HG03103 (cell line): ENCODE measurements around the gene ERFL.

Experiments used
- ATAC-seq: cut with Tn5 transposase; IDR thresholded peaks from one replicate; pipeline ENCODE4 v1.9.1; 2021; ENCODE audit warnings: low read depth; ENCODE audit not compliant: unreplicated experiment

The ERFL gene

DNA sequence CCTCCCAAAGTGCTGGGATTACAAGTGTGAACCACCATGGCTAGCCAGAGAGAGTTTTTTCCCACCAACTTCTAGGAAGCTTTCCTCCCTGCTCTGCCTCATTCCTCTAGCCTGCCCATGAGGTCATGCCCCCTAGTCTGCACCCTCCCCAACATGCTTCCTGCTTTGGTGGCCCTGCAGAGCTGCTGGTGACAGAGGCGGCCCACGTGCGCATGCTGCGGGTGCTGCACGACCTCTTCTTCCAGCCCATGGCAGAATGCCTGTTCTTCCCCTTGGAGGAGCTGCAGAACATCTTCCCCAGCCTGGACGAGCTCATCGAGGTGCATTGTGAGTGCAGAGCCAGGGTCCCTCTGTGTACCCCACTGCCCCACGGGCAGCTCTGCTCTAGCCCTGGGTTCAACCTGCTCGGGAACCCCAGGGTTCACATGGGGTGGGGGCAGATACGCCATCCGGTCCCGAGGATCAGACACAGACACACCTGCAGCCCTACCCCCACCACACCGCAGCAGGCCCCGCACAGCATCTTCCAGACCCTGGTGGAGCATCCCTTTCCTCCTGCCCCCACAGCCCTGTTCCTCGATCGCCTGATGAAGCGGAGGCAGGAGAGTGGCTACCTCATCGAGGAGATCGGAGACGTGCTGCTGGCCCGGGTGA is 26.4 kb downstream of the ERFL start:
- ATAC-seq = no peak

DNA sequence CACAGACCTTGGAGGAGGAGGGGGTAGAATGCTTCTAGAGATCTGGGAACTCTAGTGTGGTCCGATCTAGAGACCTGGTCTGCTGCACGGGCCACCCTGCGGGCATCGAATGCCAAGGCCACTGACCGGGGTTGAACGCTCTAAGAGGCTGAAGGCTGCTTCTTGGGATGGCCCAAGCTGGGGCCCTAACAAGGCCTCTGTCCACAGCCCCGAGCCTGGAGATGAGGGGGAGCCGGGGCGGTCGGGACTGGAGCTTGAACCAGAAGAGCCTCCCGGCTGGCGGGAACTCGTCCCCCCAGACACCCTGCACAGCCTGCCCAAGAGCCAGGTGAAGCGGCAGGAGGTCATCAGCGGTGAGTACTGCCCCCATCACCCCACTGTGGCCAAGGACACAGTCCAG is 30.0 kb downstream of the ERFL start:
- ATAC-seq = no peak

DNA sequence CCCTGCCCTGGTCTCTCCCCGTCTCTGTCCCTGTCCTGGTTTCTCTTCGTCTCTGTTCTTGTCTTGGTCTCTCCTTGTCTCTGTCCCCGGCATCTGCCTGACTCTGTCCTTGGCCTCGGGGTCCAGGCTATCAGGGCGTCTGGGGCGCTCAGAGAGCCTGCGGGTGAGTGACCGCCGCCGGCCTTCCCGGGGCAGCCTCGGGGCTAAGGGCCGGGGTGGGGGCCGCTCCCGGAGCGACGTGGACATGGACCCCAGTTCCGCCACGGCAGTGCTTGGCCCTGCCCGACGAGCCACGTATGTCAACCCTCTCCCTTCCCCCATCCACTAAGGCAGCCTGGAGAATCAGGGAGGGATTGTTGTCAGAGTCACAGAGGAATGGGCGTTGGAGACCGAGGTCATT is 30.4 kb downstream of the ERFL start:
- no peak for ATAC-seq

DNA sequence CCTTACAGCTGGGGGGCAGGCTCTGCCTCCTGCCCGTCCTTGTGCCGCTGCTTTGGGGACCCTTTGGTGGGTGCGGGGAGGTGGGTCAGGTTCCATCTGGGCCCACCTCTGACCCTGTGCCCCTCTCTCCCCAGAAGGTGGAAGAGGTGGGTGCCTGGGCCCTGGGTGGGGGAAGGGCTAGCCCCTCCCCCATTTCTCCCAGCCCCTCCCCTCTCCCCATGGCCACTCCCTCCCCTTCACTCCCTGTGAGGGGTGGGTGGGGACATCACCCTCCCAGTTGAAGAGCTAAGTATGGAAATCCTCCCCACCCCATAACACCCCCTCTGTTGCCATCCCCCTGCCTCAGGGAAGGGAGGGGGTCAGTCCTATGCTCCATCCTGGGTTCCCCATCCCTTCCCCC is 31.1 kb downstream of the ERFL start:
- ATAC-seq = no peak

DNA sequence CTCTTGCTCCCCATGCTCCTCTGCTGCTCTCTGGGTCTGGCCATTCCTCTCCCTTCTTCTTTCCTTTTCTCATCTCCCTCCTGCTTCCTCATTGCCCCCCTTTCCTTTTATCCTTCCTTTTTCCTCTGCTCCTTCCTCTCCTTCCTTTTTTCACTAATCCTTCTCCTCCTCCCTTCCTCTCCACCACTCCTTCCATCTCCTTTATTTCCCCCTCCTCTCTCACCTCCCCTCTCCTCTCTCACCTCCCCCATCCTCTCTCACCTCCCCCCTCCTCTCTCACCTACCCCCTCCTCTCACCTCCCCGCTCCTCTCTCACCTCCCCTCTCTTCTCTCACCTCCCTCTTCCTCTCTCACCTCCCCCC is 31.7 kb downstream of the ERFL start:
- no peak for ATAC-seq

DNA sequence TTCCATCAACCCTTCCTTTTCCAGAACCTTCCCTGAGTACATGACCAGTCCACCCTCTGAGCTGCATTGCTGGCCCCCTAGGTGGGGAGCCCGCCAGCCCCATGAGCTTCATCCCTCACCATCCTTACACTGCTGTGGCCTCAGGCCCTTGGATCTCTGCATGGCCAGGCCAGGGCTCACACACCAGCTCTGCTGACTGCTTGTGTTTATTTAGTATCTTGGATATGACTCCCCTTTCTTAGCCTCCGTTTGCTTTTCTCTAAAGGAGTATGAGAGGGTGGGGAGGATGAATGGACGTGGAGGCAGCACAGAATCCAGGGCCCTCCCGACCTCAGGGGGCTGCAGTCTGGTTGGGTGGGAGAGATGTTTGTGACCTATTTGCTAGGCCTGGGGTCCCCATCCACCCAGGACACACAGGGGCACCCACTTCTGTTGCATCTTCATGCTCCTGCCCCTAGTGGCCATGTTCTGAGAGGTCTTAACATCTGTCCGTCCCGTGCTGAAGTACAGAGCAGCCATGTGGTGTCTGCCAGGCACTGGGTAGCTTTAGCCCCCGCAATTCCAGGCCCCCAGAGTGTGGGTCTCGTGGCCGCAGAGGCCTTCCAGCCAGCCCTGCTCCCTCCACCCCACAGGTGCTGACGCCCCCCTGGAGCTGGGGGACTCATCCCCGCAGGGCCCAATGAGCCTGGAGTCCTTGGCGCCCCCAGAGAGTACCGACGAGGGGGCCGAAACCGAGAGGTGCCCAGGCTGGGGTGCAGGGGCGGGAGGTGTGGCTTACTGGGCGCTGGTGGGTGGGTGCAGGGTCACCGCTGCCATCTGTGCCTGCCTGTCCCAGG is 32.3 kb downstream of the ERFL start:
- ATAC-seq = no peak

DNA sequence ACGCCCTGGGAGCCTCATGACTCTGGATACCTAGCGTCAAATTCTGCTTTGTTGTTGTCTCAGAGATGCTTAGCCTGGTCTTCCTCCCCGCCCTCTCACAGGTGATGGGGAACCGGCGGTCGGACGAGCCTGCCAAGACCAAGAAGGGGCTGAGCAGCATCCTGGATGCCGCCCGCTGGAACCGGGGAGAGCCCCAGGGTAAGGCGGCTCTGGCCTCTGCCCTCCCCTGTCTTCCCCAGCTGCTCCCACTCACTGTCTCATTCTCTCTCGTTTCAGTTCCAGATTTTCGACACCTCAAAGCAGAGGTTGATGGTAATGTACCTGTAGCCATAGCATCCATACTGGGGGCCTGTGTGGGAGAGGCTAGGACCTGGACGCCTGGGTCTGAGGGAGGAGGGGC is 33.9 kb downstream of the ERFL start:
- ATAC-seq = no peak

DNA sequence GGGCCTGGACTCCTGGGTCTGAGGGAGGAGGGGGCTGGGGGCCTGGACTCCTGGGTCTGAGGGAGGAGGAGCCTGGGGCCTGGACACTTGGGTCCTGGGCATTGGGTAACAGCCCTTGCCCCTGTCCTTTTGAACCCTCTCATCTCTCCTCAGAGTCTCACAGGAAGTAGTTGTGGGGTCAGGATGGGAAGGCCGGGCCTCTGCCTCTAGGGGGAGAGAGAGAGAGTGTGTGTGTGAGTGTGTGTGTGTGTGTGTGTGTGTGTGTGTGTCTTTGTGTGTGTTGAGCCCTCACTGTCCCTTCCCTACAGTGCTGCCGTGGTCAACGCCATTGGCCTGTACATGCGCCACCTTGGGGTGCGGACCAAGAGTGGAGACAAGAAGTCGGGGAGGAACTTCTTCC is 34.4 kb downstream of the ERFL start:
- no peak for ATAC-seq

DNA sequence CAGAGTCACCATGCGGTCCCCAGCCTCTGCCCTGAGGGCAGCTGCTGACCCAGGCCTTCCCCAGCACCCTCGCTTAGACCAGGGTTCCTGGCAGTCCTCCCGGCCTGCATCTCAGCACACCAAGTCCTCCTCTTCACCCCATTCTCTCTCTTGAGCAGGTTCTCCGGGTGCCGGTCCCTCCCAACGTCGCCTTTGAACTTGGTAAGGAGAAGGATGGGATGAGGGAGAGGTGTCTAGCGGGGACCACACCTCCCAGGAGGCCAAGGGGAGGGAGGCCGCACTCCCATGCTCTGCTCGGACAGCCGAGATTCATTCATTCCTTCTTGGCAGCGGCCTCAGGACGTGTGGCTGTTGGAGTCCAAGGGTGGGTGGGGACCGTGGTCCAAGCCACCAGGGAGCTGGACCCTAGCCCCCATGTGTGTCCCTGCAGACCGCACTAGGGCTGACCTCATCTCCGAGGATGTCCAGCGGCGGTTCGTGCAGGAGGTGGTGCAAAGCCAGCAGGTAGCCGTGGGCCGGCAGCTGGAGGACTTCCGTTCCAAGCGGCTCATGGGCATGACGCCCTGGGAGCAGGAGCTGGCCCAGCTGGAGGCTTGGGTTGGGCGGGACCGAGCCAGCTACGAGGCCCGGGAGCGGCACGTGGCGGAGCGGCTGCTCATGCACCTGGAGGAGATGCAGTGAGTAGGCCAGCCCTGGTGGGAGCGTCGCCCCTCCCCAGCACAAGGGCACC is 35.9 kb downstream of the ERFL start:
- ATAC-seq = no peak

DNA sequence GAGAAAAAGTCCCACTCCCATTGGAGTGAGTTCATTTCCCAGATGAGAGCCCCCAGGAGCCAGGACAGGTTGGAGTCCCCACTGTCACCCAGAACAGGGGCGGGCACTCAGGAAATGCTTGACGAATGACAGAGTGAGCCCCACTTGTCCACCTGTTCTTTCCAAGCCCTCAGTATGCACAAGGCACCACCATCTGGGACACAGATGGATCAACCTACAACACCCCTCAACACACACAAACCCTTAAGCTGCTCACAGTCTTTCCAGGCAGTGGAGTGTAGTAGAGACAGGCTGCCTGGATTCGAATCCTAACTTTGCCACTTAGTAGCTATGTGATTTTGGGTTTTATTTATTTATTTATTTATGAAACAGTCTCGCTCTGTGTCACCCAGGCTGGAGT is 37.3 kb downstream of the ERFL start:
- ATAC-seq = no peak

DNA sequence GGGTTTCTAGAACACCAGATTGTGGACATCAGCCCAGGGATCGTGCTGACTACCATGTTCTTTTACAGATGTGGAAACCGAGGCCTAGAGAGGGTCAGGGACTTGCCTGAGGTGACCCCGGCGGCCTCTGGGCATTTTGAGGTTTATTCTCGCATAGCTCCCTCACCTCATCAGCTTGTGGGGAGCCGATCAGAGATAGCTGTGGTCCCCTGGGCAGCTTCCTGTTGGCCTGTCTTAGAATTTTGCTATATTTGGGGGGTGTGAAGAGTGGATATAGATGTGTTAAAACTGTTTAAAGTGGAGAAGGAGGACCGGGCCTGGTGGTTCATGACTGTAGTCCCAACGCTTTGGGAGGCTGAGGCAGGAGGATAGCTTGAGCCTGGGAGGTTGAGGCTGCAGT is 38.4 kb downstream of the ERFL start:
- ATAC-seq = no peak

DNA sequence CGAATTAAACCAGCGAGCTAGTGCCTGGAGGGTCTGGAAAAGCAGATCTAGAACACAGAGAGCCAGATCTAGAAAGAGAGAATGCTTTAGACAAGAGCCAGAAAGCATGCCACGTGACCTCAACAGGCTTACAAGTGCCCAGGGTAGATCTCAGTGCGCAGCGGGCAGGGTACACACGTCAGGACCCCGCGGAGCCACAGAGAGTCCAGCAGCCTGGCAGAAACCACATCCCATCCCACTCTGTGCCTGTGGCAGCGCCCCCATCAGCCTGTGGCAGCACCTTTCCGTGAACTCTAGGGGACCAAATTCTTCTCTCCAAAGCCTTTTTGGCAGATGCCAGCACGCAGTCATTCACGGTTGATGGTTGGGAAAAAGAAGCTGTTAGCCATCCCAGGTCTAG is 39.3 kb downstream of the ERFL start:
- no peak for ATAC-seq

DNA sequence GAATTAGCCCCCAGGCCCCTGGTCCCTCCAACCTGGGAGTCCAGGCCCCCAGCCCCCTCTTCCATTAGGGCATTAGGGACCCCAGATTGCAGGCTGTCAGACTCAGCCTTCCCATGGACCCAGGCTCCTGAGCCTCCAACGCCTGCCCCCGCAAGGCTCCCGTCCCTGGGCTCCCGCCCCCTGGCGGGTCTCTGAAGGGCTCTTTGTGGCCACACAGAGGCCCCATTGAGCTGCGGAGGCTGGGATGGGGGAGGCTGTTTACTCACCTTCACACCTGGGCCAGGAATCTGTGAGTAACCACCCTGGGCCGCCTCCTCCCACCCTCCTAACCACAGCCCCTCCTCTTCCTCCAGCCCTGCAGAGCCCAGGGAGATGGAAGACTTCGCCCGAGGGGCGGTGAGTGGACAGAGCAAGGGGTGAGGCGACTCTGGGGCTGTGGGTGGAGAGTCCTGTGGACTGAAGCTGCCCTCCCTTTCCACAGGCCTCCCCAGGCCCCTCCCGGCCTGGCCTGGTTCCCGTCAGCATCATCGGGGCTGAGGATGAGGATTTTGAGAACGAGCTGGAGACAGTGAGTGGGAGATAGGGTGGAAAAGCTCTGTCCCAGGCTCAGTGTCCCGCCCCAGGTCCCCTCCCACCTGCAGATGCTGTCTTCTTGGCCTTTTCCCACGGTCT is 40.4 kb downstream of the ERFL start:
- no peak for ATAC-seq

DNA sequence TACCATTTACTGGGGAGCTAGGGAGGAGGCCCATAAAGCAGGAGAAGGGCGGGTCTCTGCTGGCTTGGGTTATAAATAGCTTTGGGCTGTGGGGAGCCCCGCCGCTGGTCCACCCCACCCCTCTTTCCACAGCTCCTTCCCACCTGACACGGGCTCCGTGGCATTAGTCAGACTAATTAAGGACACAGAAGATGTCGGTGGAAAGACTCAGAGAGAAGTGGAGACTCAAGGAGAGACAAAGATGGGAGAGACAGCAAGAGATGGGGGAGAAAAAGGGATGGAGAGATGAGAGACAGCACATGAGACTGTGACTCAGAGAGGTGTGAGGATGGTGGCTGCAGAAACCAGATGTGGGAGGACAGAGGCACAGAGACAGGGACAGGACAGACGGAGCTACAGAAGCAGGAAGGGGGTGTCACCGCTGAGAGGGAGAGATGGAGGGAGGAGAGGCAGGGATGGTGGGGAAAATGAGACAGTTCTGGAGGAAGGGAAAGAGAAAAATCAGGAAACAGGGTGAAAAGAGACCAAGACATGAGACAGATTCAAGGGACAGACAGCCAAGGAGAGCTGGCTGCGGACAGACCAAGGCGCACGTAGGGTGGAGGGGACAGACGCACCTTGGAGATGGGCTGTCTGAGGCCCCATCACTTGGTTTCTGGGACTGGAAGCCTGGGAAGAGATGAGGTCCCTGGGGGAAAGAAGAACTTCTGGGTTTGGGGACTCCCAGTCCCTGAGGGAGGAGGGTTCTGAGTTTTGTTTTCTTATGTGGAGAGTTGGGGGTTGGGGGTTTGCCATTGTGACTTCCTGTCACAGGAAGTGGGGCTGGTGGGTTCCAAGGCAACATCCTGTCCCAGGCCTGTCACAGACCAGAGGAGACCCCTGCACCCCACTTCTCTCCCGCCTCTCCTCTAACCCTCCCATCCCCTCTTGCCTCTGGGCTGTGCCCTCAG is 41.2 kb downstream of the ERFL start:
- no peak for ATAC-seq

DNA sequence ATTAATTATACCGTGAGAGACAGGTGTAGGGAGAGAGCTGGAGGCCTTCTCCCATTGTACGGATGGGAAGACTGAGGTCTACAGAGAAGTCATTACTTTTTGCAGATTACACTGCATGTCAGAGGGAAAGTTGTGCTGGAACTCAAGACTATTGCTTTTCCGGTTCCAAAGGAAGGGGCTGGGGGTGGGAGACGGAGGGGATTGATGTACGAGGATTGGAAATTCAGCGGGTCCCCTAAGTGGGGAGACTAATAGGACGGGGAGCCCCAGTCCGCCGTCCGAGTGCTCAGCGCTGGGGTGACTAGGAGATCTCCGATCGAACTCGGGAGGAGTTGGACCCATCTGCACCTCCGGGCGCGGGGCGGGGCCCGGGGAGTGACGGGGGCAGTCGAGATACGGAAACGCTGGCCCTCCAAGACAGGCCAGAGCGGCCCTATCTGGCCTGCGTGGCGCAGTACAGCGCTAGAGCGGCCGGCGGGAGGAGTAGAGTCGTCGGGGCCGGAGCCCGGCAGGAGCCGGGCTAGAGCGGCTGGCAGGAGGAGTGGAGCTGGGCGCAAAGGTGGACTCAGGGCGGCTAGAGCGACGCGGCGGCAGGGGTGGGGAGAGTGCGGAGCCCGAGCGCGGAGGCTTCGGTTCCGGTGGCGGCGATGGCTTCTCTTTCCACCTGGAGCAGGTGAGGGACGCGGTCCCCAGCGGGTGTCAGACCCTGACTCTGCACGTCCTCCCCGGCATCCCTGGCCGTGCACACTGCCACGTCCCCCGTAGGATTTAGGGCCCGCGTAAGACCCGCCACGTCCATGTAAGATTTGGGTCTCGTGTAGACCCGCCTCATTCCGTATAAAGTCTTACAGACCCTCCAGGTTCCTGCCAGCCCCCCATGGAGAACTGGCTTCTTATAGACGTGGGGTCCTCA is 44.2 kb downstream of the ERFL start:
- ATAC-seq = peak; percentile 61

DNA sequence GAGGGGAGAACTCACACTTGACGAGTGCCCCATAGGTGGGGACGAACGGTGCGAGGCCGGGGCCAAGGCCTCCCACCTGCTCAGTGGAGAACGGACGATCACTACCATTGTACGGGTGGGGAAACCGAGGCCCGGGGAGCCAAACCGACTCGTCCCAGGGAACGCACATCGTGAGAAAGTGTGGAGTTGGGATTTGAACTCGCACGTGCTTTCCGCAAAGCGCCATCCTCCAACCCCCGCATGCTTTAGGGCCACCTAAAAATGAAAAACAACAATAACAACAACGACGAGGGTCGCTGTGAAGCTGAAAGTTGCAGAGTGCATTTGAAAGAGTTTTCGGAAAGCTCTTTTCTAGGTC is 44.8 kb downstream of the ERFL start:
- no peak for ATAC-seq

DNA sequence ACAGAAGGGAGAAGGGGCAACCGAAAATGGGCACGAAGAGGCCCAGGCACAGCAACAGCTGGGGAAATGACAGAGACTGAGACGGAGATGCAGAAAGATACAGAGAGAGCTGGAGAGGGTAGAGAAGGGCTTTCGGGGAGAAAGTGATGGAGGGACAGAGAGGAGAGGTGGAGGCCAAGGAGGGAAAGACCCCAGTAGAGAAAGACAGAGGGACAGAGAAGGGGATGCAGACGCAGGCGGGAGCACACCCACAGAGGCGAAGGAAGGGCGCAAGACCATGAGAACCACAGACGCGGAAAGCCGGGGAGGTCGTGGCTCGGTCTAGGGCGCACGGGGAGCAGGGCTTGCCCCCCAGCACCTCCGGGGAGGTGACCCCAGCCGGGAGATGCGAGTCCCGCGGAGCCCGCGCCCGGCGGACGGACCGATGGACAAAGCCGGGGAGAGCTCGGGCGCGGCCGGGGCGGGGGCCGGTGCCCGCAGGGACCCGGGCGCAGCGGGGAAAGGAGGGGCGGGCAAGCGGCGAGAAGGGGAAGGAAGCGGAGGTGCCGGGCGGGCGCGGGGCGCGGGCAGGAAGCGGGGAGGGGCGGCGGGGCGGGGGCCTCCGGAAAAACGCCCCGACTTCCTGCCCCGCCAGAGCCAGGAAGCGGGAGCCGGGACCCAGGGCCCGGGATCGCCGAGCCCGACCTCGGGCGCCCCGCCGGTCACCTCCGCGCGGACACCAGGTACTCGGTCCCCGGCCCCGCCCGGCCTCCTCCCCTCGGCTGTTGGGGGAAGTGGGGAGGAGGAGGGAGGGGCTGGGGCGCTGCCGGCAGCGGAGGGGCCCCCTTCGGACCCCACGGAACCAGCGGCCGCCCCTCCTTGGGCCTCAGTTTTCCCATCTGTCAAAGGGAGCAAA is 45.4 kb downstream of the ERFL start, which contains the start of gene ARHGEF1:
TSS of gene ARHGEF1 (plus strand) at position 617 of the 895 bp plus-strand sequence. CDS start 4,899 bp downstream, outside the sequence.
- no peak for ATAC-seq

DNA sequence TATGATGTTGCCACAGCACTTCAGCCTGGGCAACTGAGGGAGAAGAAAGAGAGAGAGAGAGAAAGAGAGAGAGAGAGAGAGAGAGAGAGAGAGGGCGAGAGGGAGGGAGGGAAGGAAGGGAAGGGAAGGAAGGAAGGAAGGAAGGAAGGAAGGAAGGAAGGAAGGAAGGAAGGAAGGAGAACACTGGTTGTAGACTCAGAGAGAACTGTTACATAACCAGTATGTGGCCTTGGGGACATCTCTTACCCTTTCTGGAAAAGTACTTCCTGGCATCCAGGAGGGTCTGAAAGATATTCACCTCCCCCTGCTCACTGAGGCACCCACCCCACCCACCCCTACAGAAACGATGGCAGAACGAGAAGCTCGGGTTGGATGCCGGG is 47.9 kb downstream of the ERFL start:
- no peak for ATAC-seq
